ENCODE measurements around the gene DSG3. TPM values are rescaled to one million over a fixed set of nuclear protein-coding genes. Genes with fewer than 3 reads are reported as not detected.
A peak's percentile ranks its signal among the peaks of the same experiment; 100 is the strongest.
"Not testable (repeated sequence)": the region's sequence is repeated elsewhere in the genome, so short reads cannot be mapped to it uniquely, and the experiment has no call there.

DSG3 gene
- polyA plus RNA-seq, 1 donor (not counting 4 experiments of a cell fraction or from before 2014, with no cell fraction given) = 259 TPM

DNA sequence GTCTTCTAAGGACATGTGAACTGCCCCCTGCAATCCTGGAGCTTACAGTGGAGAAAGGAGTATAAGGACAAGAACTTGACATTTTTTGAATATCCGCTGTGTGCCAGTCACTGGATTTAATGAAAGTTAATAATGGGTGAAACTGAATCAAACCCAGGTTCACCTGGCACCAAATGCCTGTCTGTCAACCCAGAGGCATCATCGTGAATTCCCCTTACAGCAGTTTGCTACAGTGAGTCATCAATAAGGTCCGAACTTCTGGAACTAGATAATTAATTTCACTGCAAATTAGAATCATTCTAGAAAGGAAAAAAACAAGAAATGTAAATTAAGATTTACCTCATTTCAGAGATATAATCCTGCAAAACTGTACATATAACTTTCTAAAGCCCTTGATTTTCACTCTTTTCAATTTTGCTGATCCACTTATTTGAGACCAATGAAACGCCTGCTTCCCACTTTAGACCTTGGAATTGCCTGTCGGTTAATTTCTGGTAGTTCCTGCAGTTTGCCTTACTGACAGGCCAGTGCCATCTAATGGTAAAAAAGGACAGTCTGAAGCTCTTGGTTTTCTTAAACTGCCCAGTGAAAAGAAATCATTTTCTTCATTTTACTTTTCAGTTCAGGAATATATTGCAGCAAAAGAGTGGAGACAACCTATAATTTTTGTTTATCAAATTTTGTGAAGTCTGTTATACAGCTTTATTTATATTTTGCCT is 58.6 kb downstream of the DSG3 start:
- no peak for DNase-seq (ENCODE audit: low read depth, low spot score)

GRCh38 chr18:31507124-31507523 is 59.6 kb downstream of the DSG3 start:
- H2AFZ ChIP-seq (ENCODE audit: control insufficient read depth, low read length); H3K4me2 ChIP-seq (ENCODE audit: control insufficient read depth, extremely low read depth, insufficient read depth, low read depth, low read length); H3K27ac ChIP-seq (ENCODE audit: control insufficient read depth, insufficient read depth, low read length); DNase-seq (ENCODE audit: low read depth, low spot score); H3K9ac ChIP-seq (ENCODE audit: control insufficient read depth, extremely low read depth, insufficient read depth, low read length); H3K9me3 ChIP-seq (ENCODE audit: control insufficient read depth, low read depth, low read length); H4K20me1 ChIP-seq (ENCODE audit: control insufficient read depth, extremely low read depth, insufficient read depth, low read length); dilution Hi-C loops (cut with MboI; ENCODE audit: extremely low pct_ligation_motif_present, low sequenced_read_pairs); H3K4me3 ChIP-seq (ENCODE audit: control insufficient read depth in 2 of 3, extremely low read depth in 1 of 3, insufficient read depth in 2 of 3, low read depth in 1 of 3, low read length in 3 of 3); FAIRE-seq; H3K9me1 ChIP-seq (ENCODE audit: control insufficient read depth, extremely low read depth, insufficient read depth, low read length); H3K36me3 ChIP-seq (ENCODE audit: control insufficient read depth in 2 of 2, extremely low read depth in 1 of 2, insufficient read depth in 2 of 2, low read length in 2 of 2); H3K27me3 ChIP-seq (ENCODE audit: control insufficient read depth, extremely low read depth, insufficient read depth, low read length): not testable (repeated sequence)
- peaks cover 76% of the 10 kb centered on the region for H3K79me2 ChIP-seq (ENCODE audit: control insufficient read depth, insufficient read depth, low read length)
- H3K4me1 ChIP-seq (ENCODE audit: control insufficient read depth, extremely low read depth, insufficient read depth, low read length) = peaks cover 49% of the 10 kb centered on the region

More for the DNA sequence above, 58.6 kb downstream of the DSG3 start:
- peak overlapping the region; percentile 44 for H3K27ac ChIP-seq (ENCODE audit: control insufficient read depth, insufficient read depth, low read length)
- H3K9me1 ChIP-seq (ENCODE audit: control insufficient read depth, extremely low read depth, insufficient read depth, low read length) = no peaks in the 10 kb centered on the region
- H3K9me3 ChIP-seq (ENCODE audit: control insufficient read depth, low read depth, low read length) = no peaks in the 10 kb centered on the region
- no peak overlapping the region for H2AFZ ChIP-seq (ENCODE audit: control insufficient read depth, low read length)
- no peak overlapping the region for H3K9ac ChIP-seq (ENCODE audit: control insufficient read depth, extremely low read depth, insufficient read depth, low read length)
- TF ChIP-seq CTCF (optimal IDR thresholded peaks at IDR 0.05 in 1 of 3, IDR thresholded peaks at IDR 0.05 in 1 of 3, conservative IDR thresholded peaks at IDR 0.05 in 1 of 3; ENCODE audit: extremely low read depth in 1 of 3, insufficient read depth in 2 of 3, low read length in 3 of 3) (peak; percentile 32 to 46 (median 43)), EZH2 (IDR thresholded peaks at IDR 0.05; ENCODE audit: low read length) (no peak)
- FAIRE-seq = peak; percentile 84
- H3K79me2 ChIP-seq (ENCODE audit: control insufficient read depth, insufficient read depth, low read length) = peaks cover 76% of the 10 kb centered on the region
- H3K4me2 ChIP-seq (ENCODE audit: control insufficient read depth, extremely low read depth, insufficient read depth, low read depth, low read length) = peak overlapping the region; percentile 44
- H3K36me3 ChIP-seq (ENCODE audit: control insufficient read depth in 2 of 2, extremely low read depth in 1 of 2, insufficient read depth in 2 of 2, low read length in 2 of 2) = peaks cover 0 to 5% of the 10 kb centered on the region in 2 experiments
- H3K27me3 ChIP-seq (ENCODE audit: control insufficient read depth, extremely low read depth, insufficient read depth, low read length) = no peaks in the 10 kb centered on the region
- H3K4me1 ChIP-seq (ENCODE audit: control insufficient read depth, extremely low read depth, insufficient read depth, low read length) = peaks cover 45% of the 10 kb centered on the region
- H4K20me1 ChIP-seq (ENCODE audit: control insufficient read depth, extremely low read depth, insufficient read depth, low read length) = peaks cover 3% of the 10 kb centered on the region
- no peak overlapping the region for H3K4me3 ChIP-seq (ENCODE audit: control insufficient read depth in 2 of 3, extremely low read depth in 1 of 3, insufficient read depth in 2 of 3, low read depth in 1 of 3, low read length in 3 of 3)
- dilution Hi-C loops (cut with MboI; ENCODE audit: extremely low pct_ligation_motif_present, low sequenced_read_pairs) = no loop called here
